Measurements from ENCODE around the gene CDKN2B-AS1.

- TF ChIP-seq POLR2A (IDR thresholded peaks at IDR 0.05): no peak
- TF ChIP-seq CTCF (IDR thresholded peaks at IDR 0.05): no peak
These were observed 165.6 kb downstream of the CDKN2B-AS1 start for GRCh38 chr9:22160221-22160620.
